Inflammatory macrophage treated with lipopolysaccharide for 1 hour (primary cell): ENCODE measurements around the gene EPG5.
"Not testable (repeated sequence)": the region's sequence is repeated elsewhere in the genome, so short reads cannot be mapped to it uniquely, and the experiment has no call there.

Experiments
- DNase-seq, 2 donors: peaks; one replicate each; pipeline ENCODE4 v3.0.0-alpha.2; 2020 to 2022

The EPG5 gene

GRCh38 chr18:45978084-45978483 is 11.0 kb upstream of the EPG5 start:
- no peak for DNase-seq

- no peak for DNase-seq
These were observed 9.8 kb upstream of the EPG5 start for GRCh38 chr18:45976974-45977373.

GRCh38 chr18:45976566-45976965 is 9.4 kb upstream of the EPG5 start:
- no peak for DNase-seq

- DNase-seq, result peak; percentile 89 to 96
These were observed 7.0 kb upstream of the EPG5 start for GRCh38 chr18:45974088-45974536.

DNA sequence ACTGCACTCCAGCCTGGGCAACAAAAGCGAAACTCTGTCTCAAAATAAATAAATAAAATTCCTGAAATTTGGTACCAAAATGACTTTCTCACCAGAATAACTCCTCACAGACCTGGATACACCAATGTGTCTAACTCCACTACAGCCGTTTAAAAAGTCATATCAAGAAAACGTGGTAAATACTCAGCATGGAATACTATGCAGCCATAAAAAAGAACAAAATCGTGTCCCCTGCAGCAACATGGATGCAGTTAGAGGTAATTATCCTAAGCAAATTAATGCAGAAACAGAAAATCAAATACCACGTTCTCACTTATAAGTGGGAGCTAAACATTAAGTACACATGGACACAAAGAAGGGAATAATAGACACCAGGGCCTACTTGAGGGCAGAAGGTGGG is 2.2 kb downstream of the EPG5 start:
- not testable (repeated sequence) for DNase-seq

DNA sequence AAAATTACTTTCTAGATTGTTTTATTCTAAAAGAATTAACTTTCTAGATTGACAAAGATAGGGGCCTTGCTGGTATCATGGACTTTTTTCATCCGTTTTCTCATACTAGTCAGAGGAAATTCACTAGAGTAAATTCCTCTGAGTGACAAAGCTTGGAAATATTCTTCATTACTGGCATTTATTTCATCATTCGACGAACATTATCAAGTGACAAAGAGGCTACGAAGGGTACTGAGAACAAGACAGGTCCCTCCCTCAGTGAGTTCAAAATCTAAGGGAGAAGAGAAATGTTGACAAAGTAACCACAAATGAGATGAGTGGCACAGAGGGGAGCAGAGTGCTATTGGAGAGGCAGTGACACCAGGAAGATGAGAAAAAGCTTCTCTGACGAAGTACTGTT is 4.3 kb downstream of the EPG5 start:
- DNase-seq, result peak in 1 of 2 donors; percentile 60

DNA sequence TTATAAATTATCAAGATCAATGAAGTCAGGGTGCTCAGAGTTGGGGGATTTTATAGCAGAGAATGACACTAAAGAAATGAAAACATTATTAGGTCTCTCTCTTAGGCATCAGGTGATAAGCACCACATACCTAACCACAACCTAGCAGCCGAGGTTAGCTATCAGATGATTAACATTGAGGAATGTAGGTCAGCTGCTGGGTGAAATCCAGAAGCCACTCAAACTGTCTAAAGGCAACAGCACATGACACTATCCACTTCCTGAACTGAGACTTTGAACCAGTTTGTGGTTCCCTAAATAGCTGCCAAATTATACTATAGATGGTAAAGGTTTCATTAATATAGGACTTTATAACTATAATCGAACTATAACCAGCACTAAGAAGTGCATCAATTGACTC is 4.7 kb downstream of the EPG5 start:
- DNase-seq, result peak; percentile 51 to 77

DNA sequence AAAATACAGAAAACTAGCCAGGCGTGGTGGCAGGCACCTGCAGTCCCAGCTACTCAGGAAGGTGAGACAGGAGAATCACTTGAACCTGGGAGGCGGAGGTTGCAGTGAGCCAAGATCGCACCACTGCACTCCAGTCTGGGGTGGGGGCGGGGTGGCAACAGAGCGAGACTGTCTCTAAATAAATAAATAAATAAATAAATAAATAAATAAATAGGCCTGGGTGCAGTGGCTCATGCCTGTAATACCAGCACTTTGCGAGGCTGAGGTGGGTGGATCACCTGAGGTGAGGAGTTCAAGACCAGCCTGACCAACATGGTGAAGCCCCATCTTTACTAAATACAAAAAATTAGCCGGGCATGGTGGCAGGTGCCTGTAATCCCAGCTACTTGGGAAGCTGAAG is 7.6 kb downstream of the EPG5 start:
- not testable (repeated sequence) for DNase-seq

GRCh38 chr18:45958730-45959129 is 8.4 kb downstream of the EPG5 start:
- DNase-seq, result no peak

DNA sequence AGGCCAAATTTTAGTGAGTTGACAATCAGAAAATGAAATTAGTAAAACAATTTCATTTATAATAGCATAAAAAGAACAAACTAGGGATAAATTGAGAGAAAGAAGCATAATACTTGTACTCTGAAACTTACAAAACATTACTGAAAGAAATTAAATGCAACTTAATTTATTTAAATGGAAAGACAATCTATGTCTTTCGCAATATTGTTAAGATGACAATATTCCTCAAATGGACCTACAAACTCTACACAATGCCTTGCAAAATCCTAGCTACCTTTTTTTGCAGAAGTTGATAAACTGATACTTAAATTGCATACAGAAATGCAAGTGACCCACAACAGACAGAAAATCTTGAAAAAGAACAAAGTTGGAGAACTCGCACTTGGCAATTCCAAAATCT is 9.1 kb downstream of the EPG5 start:
- no peak for DNase-seq

- no peak for DNase-seq
These were observed 10.0 kb downstream of the EPG5 start for GRCh38 chr18:45957100-45957499.

GRCh38 chr18:45954070-45954934 is 12.8 kb downstream of the EPG5 start:
- DNase-seq, result no peak

GRCh38 chr18:45951016-45951714 is 16.0 kb downstream of the EPG5 start:
- peak; percentile 76 to 85 for DNase-seq

DNA sequence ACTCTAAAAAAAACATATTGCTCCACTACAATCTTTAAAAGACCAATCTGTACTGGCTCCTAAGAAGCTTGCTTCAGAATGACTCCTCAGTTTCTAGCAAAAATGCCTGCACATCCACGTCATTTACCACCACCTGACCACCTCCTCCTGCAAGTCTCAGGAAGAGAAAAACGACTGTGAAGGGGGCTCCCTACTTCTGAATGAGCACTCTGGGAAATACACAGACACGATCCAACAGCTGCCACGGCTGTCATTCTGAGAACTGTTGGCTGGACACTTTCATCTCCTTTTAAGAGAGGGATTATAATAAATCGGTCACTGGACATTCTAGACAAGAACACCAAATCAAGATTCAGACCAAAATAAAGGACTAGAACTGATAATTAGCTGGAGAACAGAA is 21.5 kb downstream of the EPG5 start:
- DNase-seq, result no peak

DNA sequence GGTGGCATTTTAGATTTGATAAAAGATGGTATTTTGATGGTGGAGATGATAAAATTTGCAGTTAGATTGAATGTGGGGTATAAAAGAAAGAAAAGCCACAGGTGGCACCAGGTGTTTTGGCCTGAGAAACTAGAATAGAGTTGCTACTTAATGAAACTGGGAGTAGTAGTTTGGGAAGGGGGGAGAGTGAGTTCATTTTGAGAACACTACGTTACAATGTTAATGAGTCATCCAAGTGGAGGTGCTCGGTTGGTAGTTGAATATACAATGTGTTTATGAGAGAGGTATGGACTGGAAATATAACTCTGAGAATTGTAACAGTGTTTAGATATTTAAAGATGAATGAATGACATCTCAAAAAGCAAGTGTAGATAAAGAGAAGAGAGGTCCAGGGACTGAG is 26.4 kb downstream of the EPG5 start:
- no peak for DNase-seq

GRCh38 chr18:45939236-45939635 is 27.9 kb downstream of the EPG5 start:
- DNase-seq, result no peak

DNA sequence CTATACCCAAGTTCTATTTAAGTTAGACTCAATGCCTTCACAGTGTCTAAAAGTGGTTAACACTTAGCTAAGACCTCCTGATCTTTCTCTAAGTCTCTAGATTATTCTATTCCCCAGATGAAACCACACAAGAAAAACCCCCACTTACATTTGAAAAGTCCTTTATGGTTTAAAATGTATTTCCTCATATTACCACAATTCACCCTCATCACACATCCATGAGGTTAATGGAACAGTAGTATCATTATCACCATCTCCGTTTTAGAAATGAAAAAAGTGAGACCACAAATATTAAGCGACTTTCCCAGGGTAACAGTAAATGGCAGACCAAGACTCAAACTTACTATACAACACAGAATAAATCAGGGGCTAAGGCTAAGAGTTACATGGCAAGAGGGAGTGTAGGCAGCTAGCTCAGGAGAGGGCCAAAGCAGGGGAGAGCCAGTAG is 28.6 kb downstream of the EPG5 start:
- no peak for DNase-seq

DNA sequence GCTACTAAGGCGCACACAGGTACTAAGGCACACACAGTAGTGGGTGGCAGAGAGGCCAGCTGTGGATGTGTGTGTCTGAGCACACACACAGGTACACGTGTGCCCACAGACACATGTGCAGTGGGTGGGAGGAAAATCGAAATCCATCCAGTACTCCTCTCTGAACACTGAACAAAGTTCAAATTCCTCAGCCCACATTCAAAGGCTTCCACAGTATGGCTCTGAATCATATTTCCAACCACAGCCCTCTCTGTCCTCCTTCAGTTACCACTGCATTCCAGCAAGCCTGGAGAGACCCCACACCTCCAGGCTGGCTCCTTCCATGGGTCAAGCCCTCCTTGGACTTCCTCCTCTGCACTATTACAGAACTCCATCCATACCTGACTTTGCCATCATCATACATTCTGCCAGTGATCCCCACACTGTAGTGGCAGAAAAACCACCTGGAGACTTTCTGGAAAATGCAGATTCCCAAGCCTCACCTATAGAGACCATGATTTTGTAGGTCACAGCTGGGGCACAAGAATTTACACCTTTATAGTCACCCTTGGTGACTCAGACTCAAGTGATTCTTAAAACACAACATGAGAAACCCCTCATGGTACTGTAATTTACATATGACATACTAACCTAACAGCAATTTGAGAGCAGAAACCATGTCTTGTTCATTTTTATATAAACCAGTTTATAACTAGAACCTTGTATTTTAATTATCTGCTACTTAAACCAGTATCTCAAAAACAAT is 31.4 kb downstream of the EPG5 start:
- DNase-seq, result no peak

GRCh38 chr18:45932708-45933107 is 34.4 kb downstream of the EPG5 start:
- no peak for DNase-seq

DNA sequence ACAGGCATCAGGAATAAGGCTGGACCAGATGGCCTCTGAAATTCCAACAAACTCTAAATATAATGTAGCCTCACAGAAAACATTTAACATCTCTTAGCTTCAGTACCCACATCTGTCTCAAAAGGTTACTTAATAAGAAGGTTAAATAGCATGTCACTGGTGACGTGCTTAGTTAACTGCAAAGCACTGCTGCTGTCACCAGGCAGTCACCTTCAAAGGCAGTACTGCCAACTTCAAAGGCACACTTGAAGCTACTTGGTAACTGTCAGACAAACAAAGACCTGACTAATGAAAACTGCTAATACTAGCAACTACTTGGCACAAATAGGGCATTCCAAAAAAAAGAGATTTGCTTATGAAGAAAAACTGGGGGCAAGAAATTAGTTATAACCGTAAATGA is 36.2 kb downstream of the EPG5 start:
- no peak for DNase-seq

GRCh38 chr18:45926691-45927090 is 40.4 kb downstream of the EPG5 start:
- DNase-seq, result no peak

DNA sequence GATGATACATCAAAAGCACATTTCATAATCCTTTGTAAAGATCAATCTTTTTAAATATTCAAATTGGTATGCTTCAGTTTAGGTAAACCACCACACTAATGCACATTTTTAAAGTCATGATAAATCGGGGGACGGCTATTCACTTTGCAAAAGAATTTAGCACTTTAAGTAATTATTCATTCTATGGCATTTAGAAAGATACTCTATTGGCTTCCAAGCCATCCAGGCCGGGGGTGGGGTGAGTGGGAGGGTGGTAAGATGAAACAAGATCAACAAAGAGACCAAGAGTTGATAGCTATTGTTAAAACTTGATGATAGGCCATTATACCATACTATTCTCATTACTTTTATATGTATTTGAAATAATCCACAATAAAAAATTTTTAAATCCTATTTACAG is 41.0 kb downstream of the EPG5 start:
- no peak for DNase-seq

GRCh38 chr18:45923138-45923537 is 44.0 kb downstream of the EPG5 start:
- DNase-seq, result no peak

DNA sequence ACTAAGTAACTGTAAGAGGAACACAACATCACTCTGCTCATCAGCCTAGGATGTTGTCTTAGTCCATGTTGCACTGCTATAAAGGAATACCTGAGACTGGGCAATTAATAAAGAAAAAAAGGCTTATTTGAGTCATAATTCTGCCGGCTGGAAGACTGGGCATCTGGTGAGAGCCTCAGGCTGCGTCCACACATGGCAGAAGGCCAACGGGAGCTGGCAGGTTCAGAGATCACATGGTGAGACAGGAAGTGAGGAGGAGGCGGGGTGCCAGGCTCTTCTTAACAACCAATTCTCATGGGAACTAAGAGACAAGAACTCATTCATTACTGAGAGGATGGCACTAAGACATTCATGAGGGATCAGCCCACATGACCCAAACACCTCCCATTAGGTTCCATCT is 46.8 kb downstream of the EPG5 start:
- no peak for DNase-seq
